Kasumi-1 (cell line): ENCODE measurements around the gene PAK2.
"Not testable (repeated sequence)": the region's sequence is repeated elsewhere in the genome, so short reads cannot be mapped to it uniquely, and the experiment has no call there.

Source experiments
- DNase-seq, 2 experiments: peaks; one replicate each; lab custom pipeline; 2025; lab: John Stamatoyannopoulos, UW

Gene PAK2

GRCh38 chr3:196782511-196782910 lies 42.9 kb downstream of the PAK2 start:
- no peak for DNase-seq

GRCh38 chr3:196788528-196788927 lies 48.9 kb downstream of the PAK2 start:
- no peak for DNase-seq

GRCh38 chr3:196789885-196790359 lies 50.3 kb downstream of the PAK2 start:
- no peak for DNase-seq

- DNase-seq: no peak
Measured at GRCh38 chr3:196790636-196791035, 51.0 kb downstream of the PAK2 start.

- DNase-seq: no peak
Measured at GRCh38 chr3:196792771-196793170, 53.1 kb downstream of the PAK2 start.

- no peak for DNase-seq
Measured at GRCh38 chr3:196793246-196793645, 53.6 kb downstream of the PAK2 start.

- no peak for DNase-seq
Measured at GRCh38 chr3:196794467-196794866, 54.8 kb downstream of the PAK2 start.

GRCh38 chr3:196796317-196796716 lies 56.7 kb downstream of the PAK2 start:
- DNase-seq: no peak

- DNase-seq: no peak
Measured at GRCh38 chr3:196800742-196801434, 61.2 kb downstream of the PAK2 start.

GRCh38 chr3:196803891-196804468 lies 64.3 kb downstream of the PAK2 start:
- no peak for DNase-seq

- DNase-seq: no peak
Measured at GRCh38 chr3:196804773-196805172, 65.1 kb downstream of the PAK2 start.

GRCh38 chr3:196810963-196811581 lies 71.4 kb downstream of the PAK2 start:
- no peak for DNase-seq

- no peak for DNase-seq
Measured at GRCh38 chr3:196812853-196813252, 73.2 kb downstream of the PAK2 start.

- DNase-seq: no peak
Measured at GRCh38 chr3:196813903-196814302, 74.2 kb downstream of the PAK2 start.

GRCh38 chr3:196821806-196822355 lies 82.2 kb downstream of the PAK2 start:
- no peak for DNase-seq

- not testable (repeated sequence) for DNase-seq
Measured at GRCh38 chr3:196829651-196830050, 90.0 kb downstream of the PAK2 start.

GRCh38 chr3:196835086-196835485 lies 95.4 kb downstream of the PAK2 start:
- DNase-seq: no peak

- DNase-seq: not testable (repeated sequence)
Measured at GRCh38 chr3:196836626-196837025, 97.0 kb downstream of the PAK2 start.

GRCh38 chr3:196837819-196838420 lies 98.3 kb downstream of the PAK2 start:
- peak; percentile 46 to 71 for DNase-seq

- not testable (repeated sequence) for DNase-seq
Measured at GRCh38 chr3:196839351-196839750, 99.7 kb downstream of the PAK2 start.

- no peak for DNase-seq
Measured at GRCh38 chr3:196842567-196843434, 103.1 kb downstream of the PAK2 start.
